OCI-LY7 (cell line): ENCODE data around the gene TMEM242.

Experiments
- CTCF ChIP-seq: fragments of 200-600 bp; sonication (generic); conservative IDR thresholded peaks from 2 replicates; pipeline ENCODE4 v1.5.1; 2014; ENCODE audit warnings: mild to moderate bottlenecking, antibody characterized with exemption, low read length, moderate library complexity, mixed read lengths
- EZH2phosphoT487 ChIP-seq: fragments of 200-600 bp; sonication (generic); IDR thresholded peaks from 2 replicates; pipeline ENCODE4 v1.6.1; 2018; ENCODE audit warnings: low read depth, borderline replicate concordance, mild to moderate bottlenecking, mixed run types, antibody characterized with exemption, low read length, moderate library complexity, mixed read lengths

GRCh38 chr6:157263146-157263545, 60.2 kb downstream of the TMEM242 start:
- TF ChIP-seq CTCF (no peak), EZH2phosphoT487 (no peak)
